K562 (cell line): Measurements from ENCODE around the gene IGLON5. TPM values are rescaled to one million over a fixed set of nuclear protein-coding genes. Genes with fewer than 3 reads are reported as not detected.

Experiments
- C11orf30 ChIP-seq: fragments of 450-650 bp; IDR thresholded peaks from 2 replicates; pipeline ENCODE4 v1.6.1; 2016; ENCODE audit warnings: low read depth, mild to moderate bottlenecking
- CCNT2 ChIP-seq: IDR thresholded peaks from 2 replicates; pipeline ENCODE4 v1.6.1; 2011; ENCODE audit warnings: borderline replicate concordance, low read depth, mild to moderate bottlenecking, moderate library complexity, mixed read lengths, low read length; ENCODE audit not compliant: insufficient read length; ENCODE audit errors: extremely low read depth
- EP400 ChIP-seq: fragments of 450-650 bp; IDR thresholded peaks from 2 replicates; pipeline ENCODE4 v1.6.1; 2017; ENCODE audit warnings: antibody characterized with exemption, mild to moderate bottlenecking, moderate library complexity
- HNRNPK ChIP-seq: fragments of 200-400 bp; formaldehyde crosslinking; IDR thresholded peaks from one replicate; pipeline ENCODE4 v1.6.1; 2018; ENCODE audit warnings: mild to moderate bottlenecking, low read depth, low read length; ENCODE audit not compliant: poor library complexity, severe bottlenecking
- IFI16 ChIP-seq: fragments of 250-450 bp; sonication (Bioruptor Pico); IDR thresholded peaks from 2 replicates; pipeline ENCODE4 v2.1.2; 2022; ENCODE audit warnings: mild to moderate bottlenecking, inconsistent platforms
- MAZ ChIP-seq, 2 experiments: fragments of 450-650 bp in 1 of 2; sonication (generic) in 1 of 2; formaldehyde crosslinking; IDR thresholded peaks in 1 of 2; conservative IDR thresholded peaks in 1 of 2; 2 replicates each; pipeline versions ENCODE4 v1.4.0 to v1.5.0; 2020; ENCODE audit warnings: mild to moderate bottlenecking in 1 of 2, missing genetic modification reagents in 1 of 2
- NFIC ChIP-seq: fragments of 450-650 bp; IDR thresholded peaks from 2 replicates; pipeline ENCODE4 v1.6.1; 2017; ENCODE audit warnings: mild to moderate bottlenecking, inconsistent platforms
- POLR2AphosphoS2 ChIP-seq: IDR thresholded peaks from 2 replicates; pipeline ENCODE4 v1.6.1; 2012; ENCODE audit warnings: low read length, improper control_type of control experiment
- TAF1 ChIP-seq: IDR thresholded peaks from 2 replicates; pipeline ENCODE4 v1.6.1; 2011; ENCODE audit warnings: mild to moderate bottlenecking, low read length, moderate library complexity; ENCODE audit not compliant: insufficient read depth, control insufficient read depth, severe bottlenecking; ENCODE audit errors: extremely low read depth
- TBP ChIP-seq: optimal IDR thresholded peaks from 2 replicates; pipeline ENCODE3; 2011; ENCODE audit warnings: low read depth, low read length, improper control_type of control experiment
- U2AF2 ChIP-seq: fragments of 200-400 bp; formaldehyde crosslinking; optimal IDR thresholded peaks from 2 replicates; pipeline ENCODE3; 2017; ENCODE audit warnings: low read depth, mild to moderate bottlenecking, low read length
- ZBTB40 ChIP-seq, 2 experiments: fragments of 450-650 bp in 1 of 2; sonication (generic) in 1 of 2; formaldehyde crosslinking in 1 of 2; IDR thresholded peaks; 2 replicates each; pipeline versions ENCODE4 v1.7.1 to v1.9.0; 2016 to 2022; ENCODE audit warnings: inconsistent platforms in 1 of 2, mild to moderate bottlenecking in 1 of 2, missing genetic modification reagents in 1 of 2
- polyA plus RNA-seq, 8 experiments: library from polyadenylated mRNA; depleted of rRNA in 4 of 8; stranded (reverse) in 5 of 8; unstranded in 3 of 8; fragments of >200 nt; fragmentation: Nextera tagmentation in 2 of 8; fragmentation: Illumina TruSeq in 1 of 8; extraction: Ambion mirVana in 2 of 8; extraction: Trizol in 1 of 8; gene quantifications; 2 replicates each; pipeline versions ENCODE4 v1.2.1 to v1.2.3, GENCODE V29; 2011 to 2014; ENCODE audit warnings: inconsistent platforms in 1 of 8, missing spikeins in 1 of 8
- total RNA-seq, 7 experiments: library from RNA; depleted of rRNA in 6 of 7; stranded (reverse); fragments of >200 nt in 6 of 7; fragmentation: Illumina TruSeq in 2 of 7; extraction: Trizol in 2 of 7; gene quantifications; 2 replicates each; pipeline versions ENCODE4 v1.2.1 to v1.2.3, GENCODE V29; 2011 to 2021; ENCODE audit warnings: low replicate concordance in 1 of 7
- TF ChIP-seq, protein P1 (sequence below): sonication (generic); formaldehyde crosslinking; IDR thresholded peaks from 2 replicates; pipeline ENCODE4 v1.9.0; 2022; ENCODE audit warnings: mild to moderate bottlenecking, missing genetic modification reagents
- TF ChIP-seq, protein P2 (sequence below), 2 experiments: fragments of 200-800 bp in 1 of 2; sonication (Bioruptor generic) in 1 of 2; sonication (generic) in 1 of 2; formaldehyde crosslinking in 1 of 2; IDR thresholded peaks in 1 of 2; conservative IDR thresholded peaks in 1 of 2; 2 replicates each; pipeline versions ENCODE4 v1.5.0 to v1.6.1; 2016 to 2020; ENCODE audit warnings: missing compliant biosample characterization in 1 of 2, missing genetic modification characterization in 1 of 2, missing genetic modification reagents in 1 of 2

IGLON5 gene
- total and polyA plus RNA-seq, 9 of the 15 experiments (the other 6 are each of a cell fraction or from before 2014, with no cell fraction given): 0.03 to 0.22 (median 0.14) TPM; not detected in 2

DNA sequence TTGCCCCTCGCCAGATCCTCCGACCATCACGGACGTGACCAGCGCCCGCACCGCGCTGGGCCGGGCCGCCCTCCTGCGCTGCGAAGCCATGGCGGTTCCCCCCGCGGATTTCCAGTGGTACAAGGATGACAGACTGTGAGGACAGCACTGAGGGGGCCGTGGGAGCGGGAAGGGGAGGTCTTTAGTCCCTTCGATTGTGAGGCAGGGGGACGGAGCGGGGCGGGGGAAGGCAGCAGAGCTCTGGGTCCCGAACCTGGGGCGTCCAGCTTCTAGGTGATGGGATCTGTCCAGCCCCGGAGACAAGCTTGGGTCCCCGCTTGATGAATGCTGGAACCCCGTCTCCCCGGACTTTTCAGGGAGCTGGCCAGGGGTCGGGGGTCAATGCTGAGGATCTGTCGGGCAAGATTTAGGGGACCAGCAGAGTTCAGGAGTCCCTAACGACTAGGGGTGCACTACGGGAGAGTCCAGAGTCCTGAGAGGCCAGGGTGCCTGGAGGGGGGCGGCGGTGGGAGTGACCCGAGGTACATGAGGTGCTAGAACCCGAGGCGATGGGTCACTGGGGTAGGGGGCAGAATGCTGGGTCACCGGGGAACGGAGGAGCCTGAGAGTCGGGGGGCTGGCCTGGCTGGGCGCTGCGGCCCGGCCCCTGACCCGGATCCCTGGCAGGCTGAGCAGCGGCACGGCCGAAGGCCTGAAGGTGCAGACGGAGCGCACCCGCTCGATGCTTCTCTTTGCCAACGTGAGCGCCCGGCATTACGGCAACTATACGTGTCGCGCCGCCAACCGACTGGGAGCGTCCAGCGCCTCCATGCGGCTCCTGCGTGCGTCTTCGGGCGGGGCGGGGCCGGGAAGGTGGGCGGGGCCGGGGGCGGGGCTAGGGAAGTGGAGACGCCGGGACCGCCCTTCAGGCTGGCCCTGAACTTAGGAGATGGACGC lies 15.9 kb downstream of the IGLON5 start (continued):
- peak; percentile 43; the same call in 1 of the 2 replicates for TF ChIP-seq POLR2AphosphoS2
- TF ChIP-seq IFI16 (CRISPR knock-in tag): no peak
- TF ChIP-seq MAZ (CRISPR knock-in tag; conservative IDR thresholded peaks at IDR 0.05 in 1 of 2, IDR thresholded peaks at IDR 0.05 in 1 of 2): peak; percentile 54 to 62; a peak in 2 of 4 replicates
- peak; percentile 75 for TF ChIP-seq TBP
- TF ChIP-seq HNRNPK: no peak
- peak; percentile 71 for TF ChIP-seq TAF1
- TF ChIP-seq, protein P1, sequence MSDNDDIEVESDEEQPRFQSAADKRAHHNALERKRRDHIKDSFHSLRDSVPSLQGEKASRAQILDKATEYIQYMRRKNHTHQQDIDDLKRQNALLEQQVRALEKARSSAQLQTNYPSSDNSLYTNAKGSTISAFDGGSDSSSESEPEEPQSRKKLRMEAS (CRISPR knock-in tag): peak; percentile 80
- TF ChIP-seq U2AF2: no peak
- TF ChIP-seq C11orf30: no peak
- peak; percentile 55 for TF ChIP-seq EP400
- TF ChIP-seq, protein P2, sequence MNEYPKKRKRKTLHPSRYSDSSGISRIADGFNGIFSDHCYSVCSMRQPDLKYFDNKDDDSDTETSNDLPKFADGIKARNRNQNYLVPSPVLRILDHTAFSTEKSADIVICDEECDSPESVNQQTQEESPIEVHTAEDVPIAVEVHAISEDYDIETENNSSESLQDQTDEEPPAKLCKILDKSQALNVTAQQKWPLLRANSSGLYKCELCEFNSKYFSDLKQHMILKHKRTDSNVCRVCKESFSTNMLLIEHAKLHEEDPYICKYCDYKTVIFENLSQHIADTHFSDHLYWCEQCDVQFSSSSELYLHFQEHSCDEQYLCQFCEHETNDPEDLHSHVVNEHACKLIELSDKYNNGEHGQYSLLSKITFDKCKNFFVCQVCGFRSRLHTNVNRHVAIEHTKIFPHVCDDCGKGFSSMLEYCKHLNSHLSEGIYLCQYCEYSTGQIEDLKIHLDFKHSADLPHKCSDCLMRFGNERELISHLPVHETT (CRISPR knock-in tag; conservative IDR thresholded peaks at IDR 0.05 in 1 of 2, IDR thresholded peaks at IDR 0.05 in 1 of 2): 0 out of 4 replicates have a peak, but pooled peaks of 1 of the 2 experiments have one; percentile 25
- TF ChIP-seq CCNT2: peak; percentile 18
- TF ChIP-seq ZBTB40 (IDR thresholded peaks at IDR 0.05): 0 out of 2 replicates have a peak, but pooled peaks have one; percentile 32
- TF ChIP-seq ZBTB40 (CRISPR knock-in tag; IDR thresholded peaks at IDR 0.05): no peak
- TF ChIP-seq NFIC: 0 out of 2 replicates have a peak, but pooled peaks have one; percentile 25
